ENCODE results near the gene NR2E1. TPM values are rescaled to one million over a fixed set of nuclear protein-coding genes. Genes with fewer than 3 reads are reported as not detected.

Gene NR2E1
- total and polyA plus RNA-seq, 2 experiments from 2014 or later: not detected

- Histone ChIP-seq H3K36me3 (ENCODE audit: insufficient read depth) (no peaks in the 10 kb centered on the region), H4K20me1 (replicated peaks; ENCODE audit: insufficient read depth) (peaks cover 32% of the 10 kb centered on the region), H3K4me2 (peak overlapping the region; percentile 86), H3K4me1 (ENCODE audit: insufficient read depth) (peaks cover 65% of the 10 kb centered on the region), H3K79me2 (replicated peaks; ENCODE audit: insufficient read depth) (no peaks in the 10 kb centered on the region), H3K9me2 (ENCODE audit: insufficient read depth) (no peaks in the 10 kb centered on the region), H3K27ac (ENCODE audit: low read depth) (no peak overlapping the region), H3K4me3 (peak overlapping the region; percentile 53), H3K27me3 (ENCODE audit: insufficient read depth) (peaks cover 86% of the 10 kb centered on the region), H2AFZ (peak overlapping the region; percentile 49; the same call in 1 of the 2 replicates), H3F3A (replicated peaks; ENCODE audit: low read depth) (peaks cover 38% of the 10 kb centered on the region)
- peaks cover 53% of the 10 kb centered on the region for H3K4me1 Mint-ChIP-seq
- no peaks in the 10 kb centered on the region; the same call in 2 of the 3 replicates for H3K9me3 Mint-ChIP-seq
- ATAC-seq: peak; percentile 6
- DNase-seq (ENCODE audit: low spot score): peak; percentile 59
- peak overlapping the region; percentile 68 for H3K4me3 Mint-ChIP-seq
- peaks cover 90% of the 10 kb centered on the region for H3K27me3 Mint-ChIP-seq (ENCODE audit: insufficient read depth, low read depth, poor library complexity)
- no peaks in the 10 kb centered on the region for H3K36me3 Mint-ChIP-seq (ENCODE audit: low read depth)
- H3K27ac Mint-ChIP-seq: no peak overlapping the region
- TF ChIP-seq STAT1 (IDR thresholded peaks at IDR 0.05; ENCODE audit: unreplicated experiment): no peak
- no peak for TF ChIP-seq ZNF462 (CRISPR knock-in tag; IDR thresholded peaks at IDR 0.05)
- peak; percentile 67 for TF ChIP-seq EZH2phosphoT487 (IDR thresholded peaks at IDR 0.05; ENCODE audit: unreplicated experiment)
- TF ChIP-seq ZNF331 (CRISPR knock-in tag; IDR thresholded peaks at IDR 0.05; ENCODE audit: low read depth): no peak
- TF ChIP-seq REST (IDR thresholded peaks at IDR 0.05; ENCODE audit: unreplicated experiment): no peak
- TF ChIP-seq POLR2AphosphoS5 (IDR thresholded peaks at IDR 0.05; ENCODE audit: low read depth): no peak
- TF ChIP-seq EZH2 (IDR thresholded peaks at IDR 0.05; ENCODE audit: low read depth, unreplicated experiment): peak; percentile 66
- no peak for TF ChIP-seq CTCF (conservative IDR thresholded peaks at IDR 0.05; ENCODE audit: low read depth in 2 of 2)
- TF ChIP-seq ETS1 (IDR thresholded peaks at IDR 0.05): no peak
- no peak for TF ChIP-seq NANOG (IDR thresholded peaks at IDR 0.05; ENCODE audit: borderline replicate concordance)
- no peak for TF ChIP-seq CREB1 (CRISPR knock-in tag; IDR thresholded peaks at IDR 0.05; ENCODE audit: low read depth)
- TF ChIP-seq ZNF114 (CRISPR knock-in tag; IDR thresholded peaks at IDR 0.05): no peak
- TF ChIP-seq JUNB (IDR thresholded peaks at IDR 0.05; ENCODE audit: unreplicated experiment): no peak
These were observed 10.7 kb downstream of the NR2E1 start for GRCh38 chr6:108176281-108177089.
